HG02852 (cell line): ENCODE measurements around the gene GLDN.

Experiments used
- ATAC-seq: cut with Tn5 transposase; IDR thresholded peaks from one replicate; pipeline ENCODE4 v1.9.1; 2021; ENCODE audit warnings: mild to moderate bottlenecking, moderate library complexity; ENCODE audit not compliant: unreplicated experiment

Gene GLDN

DNA sequence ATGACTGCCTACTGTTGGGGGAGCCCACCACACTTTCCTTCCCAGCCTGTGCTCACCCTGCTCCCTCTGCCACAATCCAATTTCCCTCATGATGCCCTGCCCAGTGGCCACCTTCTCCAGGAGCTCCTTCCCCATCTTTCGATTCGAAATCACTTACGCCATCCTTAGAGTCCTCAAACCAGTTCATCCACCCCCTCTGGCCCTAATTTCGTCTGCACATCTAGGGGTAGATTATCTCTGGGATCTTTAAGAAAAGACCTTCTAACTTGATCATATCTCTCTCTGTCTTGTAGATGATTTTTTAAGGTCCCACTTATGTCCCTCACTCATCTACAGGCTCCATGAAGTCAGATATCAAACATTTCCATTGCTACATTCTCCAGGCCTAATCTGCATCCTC lies 20.1 kb upstream of the GLDN start:
- no peak for ATAC-seq

DNA sequence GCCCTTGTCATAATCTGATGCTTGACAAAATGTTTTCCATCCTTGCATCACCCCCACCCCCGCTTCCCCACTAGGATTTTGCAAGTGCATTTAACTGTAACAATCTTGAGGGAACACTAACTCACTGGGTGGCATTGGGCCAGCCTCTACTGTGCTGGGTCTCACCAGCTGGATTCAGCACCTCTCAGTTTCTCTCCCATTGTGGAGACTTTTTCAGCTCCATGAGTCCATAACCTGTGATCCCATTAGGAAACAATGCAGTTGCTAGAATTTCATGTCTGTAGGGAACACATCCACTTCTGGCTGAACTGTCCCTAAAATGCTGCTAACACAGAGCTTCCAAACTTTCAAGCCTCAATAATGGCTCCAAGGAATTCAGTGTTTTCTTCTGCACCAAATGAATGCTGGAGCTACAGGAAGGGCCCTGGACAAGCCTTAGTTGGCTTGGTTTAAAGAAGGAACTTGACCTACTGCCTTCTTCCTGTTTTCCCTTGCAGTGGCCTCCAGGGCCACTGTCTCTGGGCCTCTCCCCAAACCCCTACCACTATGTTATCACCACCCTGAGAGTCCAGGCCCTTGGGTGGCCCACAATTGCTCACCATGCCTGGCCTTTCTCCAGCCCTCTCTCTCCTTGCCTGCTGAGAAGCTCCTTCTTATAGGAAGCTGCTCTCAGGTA lies 18.7 kb upstream of the GLDN start:
- ATAC-seq = no peak

DNA sequence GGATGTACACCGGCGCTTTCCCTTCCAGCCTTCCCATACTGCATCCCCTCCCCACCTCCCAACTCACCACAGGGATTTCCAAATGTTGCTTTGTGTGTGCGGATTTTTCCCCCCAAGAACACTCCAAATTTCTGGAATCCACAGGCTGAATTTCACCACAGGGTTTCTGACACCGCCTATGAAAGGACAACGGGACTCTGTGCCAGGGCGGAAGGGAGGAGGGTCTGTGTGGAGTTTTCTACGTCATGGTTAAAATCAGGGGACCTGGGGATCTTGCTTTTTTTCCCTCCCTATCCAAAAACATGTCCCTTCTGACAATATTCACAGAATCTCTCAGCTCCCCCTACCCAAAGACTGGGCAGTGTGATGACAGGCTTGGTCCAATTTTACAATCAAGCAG lies 17.7 kb upstream of the GLDN start:
- ATAC-seq = no peak

DNA sequence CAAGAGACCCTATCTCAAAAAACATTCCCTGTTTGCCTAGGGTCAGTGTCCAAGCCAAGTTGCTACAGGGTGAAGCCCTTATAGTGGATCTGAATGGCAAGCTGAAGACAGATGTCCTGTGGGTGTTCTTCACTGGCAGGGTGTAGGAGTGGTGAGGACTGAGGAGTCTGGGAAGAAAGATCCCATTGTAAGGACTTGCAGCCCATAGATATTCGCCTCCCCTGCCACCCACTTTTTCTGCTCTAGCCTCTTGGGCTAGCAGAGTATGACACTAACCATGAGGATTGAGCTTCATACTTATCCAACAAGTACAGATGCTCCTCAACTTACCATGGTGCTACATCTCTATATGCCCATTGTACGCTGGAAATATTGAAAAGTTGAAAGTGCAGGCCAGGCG lies 16.3 kb upstream of the GLDN start:
- no peak for ATAC-seq

DNA sequence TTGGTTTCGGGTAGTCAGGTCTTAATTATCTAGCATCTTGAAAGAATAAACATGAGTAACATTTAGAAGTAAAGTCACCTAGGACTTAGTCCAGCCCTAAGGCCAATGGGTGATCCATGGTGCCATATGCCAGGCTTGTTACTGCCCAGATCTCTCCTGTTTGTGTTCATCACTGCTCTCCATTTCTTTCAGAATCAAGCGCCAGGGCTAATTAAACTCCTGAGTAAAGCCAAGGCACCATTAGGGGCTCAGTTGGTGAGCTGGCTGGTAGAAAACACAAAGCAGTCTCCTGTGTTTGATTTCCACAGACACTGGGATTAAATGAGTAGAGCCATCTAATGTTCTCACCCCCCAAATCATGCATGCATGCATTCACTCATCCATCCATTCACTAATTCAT lies 14.4 kb upstream of the GLDN start:
- no peak for ATAC-seq

DNA sequence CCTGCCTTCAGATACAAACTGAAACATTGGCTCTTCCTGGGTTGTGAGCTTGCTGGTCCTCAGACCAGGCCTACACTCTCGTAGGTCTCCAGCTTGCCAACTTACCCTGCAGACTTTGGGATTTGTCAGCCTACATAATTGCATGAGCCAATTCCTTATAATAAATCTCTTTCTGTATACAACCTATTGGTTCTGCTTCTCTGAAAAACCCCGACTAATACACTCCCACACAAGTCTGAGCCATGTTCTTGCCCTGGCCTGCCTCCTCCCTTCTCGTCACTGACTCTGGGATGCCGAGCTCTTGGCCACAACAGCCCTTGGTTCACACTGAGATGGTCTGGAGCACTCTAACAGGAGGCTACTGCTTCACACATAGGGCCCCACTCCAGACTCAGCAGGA lies 12.5 kb upstream of the GLDN start:
- no peak for ATAC-seq

DNA sequence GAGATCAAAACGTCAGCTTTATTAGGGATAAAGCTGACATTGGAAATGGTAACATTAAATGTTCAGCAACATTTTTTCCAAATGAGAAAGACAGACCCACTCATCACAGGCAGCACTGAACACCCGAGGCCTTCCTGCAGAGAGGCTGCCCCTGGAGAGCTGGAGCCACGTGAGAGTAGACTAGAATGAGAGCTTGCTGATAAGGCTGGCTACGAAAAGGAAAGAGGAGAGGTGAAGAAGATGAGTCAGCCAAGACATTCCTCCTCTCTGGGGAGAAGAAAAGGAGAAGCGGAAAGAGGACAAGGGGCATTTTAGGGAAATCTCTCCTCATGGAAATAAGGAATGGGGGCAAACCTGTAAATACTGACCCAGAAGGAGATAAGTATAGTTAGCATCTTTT lies 10.3 kb upstream of the GLDN start:
- ATAC-seq = no peak

DNA sequence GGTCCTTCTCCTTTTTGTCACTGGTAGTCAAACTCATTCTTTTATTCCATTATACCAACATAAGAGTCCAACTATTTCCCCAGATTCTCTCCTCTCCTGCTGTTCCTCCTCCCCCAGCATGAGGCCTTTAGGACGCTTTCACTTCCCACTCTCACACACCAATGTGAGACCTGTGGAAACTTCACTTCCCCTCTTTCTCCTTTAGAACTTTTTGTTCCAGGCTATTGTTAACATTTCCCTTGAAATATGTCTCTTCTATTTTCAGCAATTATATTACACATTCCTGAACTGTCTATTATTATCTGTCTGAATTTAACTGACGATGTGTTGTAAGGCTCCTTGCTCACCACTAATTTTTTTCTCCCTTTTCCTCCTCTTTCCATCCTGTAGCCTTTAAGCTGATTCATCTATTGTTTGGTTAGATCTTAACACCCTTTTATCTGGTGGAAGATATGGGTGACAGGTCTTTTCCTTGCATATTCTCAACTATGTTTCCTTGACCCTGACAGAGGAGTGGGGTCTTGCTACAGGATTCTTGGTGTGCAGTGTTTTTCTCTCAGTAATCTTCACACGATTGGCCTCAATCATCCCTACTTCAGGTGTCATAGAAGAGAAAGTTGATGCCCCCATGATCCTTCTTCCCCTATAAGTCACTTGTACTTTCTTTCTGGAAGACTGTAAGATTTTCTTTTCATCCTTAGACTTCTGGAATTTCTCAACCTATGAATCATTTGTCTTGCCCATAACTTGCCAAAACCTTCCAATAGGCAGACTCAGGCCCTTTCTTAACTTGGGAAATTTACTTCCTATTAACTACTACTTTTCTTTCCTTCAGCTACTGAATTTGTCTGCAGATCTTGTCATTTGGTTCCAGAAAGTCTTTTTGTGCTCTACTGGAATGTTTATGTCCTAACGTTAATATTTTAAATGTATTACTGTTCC lies 9.0 kb upstream of the GLDN start:
- ATAC-seq = no peak

DNA sequence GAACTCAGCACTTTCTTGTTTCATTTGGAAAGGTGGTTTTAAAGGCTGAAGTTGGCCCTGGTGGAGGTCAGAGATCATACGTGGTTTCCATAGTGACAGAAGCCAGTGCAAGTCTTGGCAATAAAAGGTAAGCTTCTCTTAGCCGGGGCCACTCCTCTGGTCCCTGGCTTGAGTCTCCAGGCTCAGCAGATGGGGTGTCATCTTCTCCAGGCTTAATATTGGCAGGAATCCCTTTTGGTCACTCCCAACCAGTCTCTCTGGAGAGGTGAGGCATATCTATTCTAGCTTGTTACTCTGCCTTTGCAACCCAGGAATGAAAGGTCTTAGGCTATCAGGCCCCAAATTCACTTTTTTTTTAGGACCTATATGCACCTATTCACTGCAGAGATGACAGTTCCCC lies 7.9 kb upstream of the GLDN start:
- ATAC-seq = no peak

DNA sequence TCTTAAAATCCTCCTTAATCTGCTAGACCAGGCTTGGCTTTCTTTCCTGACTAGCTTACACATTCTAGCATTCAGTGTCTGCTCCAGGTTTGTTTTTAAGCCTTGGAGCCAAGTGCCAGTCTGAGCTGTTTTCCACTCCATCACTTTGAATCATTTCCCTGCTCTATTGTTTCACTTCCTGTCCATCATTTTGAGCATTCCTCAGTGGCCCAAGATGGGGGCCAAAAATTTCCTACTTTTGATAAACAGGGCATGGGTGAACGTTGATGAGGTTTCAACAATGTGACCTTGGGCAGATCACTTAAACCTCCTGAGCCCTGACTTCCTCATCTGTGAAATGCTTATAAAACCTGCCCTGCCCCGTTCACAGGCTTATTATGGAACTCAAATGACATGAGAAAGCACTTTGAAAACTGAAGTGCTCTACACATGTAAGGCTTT lies 7.4 kb upstream of the GLDN start:
- no peak for ATAC-seq

DNA sequence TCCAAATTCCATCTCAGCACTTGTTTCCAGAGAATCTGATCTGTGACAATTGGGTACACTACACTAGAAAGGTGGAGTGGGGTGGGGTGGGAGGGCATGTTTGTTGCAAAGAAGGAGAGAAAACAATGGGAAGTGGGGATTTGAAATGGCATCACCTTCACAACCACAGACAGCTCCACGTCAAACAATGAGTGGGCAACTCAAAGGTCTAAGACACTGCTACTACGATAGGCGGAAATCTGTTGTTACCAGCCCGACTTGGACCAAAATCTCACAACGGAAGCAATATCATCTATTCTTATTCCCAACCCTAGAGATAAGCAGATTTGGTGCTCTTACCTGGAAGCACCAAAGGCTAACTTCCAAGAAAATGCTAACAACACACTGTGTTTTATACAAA lies 6.4 kb upstream of the GLDN start:
- ATAC-seq = peak; percentile 12

DNA sequence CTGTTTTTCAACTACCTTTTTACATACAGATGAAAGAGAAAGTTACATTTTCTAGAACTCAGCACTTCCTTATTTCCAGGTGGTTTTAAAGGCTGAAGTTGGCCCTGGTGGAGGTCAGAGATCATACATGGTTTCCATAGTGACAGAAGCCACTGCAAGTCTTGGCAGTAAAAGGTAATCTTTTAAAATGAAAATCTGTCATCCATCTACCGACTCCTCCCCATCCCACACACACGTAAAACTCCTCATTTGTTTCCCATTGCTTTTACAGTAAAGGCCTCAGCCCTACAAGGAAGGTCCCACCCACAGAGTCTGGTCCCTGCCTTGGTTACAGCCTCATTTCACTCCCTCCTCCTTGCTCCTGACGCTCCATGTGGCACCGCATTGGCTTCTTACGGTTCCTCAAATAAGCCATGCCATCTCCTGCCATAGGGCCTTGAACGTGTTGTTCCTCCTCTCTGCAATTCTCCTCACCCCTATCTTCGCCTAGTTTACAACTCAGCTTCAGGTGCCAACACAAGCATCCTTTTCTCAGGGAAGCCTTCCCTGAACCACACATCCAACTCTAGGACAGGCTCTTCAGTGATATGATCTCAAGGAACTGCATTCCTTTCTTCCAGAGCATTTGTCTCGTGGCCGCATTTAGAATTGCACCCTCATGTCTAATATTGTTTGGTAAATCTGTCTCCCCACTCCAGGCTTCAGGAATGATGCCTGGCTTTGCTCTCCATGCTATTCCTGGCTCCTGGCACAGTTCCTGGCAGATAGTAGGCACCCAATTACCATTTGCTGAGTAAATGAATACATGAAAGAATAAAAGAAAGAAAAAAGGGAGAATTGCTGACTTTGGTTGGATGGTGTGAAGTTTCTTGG lies 5.7 kb upstream of the GLDN start:
- ATAC-seq = peak; percentile 71

DNA sequence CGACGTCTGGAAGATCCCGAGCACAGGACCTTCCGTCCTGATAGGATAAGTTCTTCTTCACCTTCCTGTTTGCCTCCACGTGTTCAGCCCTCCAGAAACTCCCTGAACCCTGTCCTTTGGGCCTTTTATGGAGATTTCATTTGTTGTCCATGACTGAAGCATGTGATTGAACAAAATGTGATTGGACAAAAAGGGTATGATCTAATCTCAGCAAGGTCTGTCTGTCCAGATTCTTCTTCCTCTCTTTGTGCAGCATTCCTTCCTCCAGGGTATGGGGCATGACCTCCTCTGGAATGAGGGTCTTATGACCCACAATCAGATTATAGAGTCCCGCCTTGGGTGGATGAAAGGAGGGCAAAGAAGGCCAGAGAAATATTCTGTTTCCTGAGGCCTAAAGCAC lies 3.0 kb upstream of the GLDN start, which contains the start of gene CYP19A1:
Gene CYP19A1 (minus strand): TSS at position 101 of the 400 bp plus-strand sequence. CDS start 95,684 bp downstream, outside the sequence.
- ATAC-seq = no peak

DNA sequence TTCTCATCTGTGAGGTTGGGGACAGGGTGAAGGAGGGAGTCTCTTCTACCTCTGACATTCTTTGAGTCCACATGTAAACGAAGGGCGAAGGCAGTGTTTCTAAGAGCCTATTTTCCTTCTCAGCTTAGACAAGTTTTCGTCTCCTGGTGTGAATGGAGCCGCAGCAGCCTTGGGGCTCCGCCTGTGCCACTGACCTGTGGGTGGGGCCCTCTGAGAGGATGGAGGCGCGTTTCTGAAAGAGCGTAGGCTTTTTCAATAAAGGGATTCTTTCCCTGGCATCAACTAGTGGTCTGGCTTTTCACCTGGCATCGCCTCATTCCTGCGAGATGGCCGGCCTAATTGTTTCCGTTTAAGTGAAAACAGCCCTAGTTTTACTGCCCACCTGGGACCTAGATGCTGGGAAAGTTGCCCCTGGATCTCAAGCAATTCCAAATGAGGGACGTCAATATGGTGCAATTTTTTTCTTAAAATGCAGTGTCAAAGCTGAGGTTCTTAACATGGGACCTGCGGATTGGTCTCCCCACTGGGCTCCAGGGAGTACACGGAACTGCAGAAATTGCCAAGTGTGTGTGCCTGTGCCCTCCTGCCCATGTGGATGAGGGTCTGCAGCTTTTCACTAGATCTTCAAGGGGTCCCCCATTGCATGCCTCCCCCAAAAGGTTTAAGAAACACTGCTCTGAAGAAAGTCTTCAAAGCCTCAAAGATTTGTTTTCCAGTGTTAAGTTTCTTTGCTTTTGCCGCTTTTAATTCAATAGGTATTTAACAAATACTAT lies 958 bp downstream of the GLDN start:
- ATAC-seq = no peak

DNA sequence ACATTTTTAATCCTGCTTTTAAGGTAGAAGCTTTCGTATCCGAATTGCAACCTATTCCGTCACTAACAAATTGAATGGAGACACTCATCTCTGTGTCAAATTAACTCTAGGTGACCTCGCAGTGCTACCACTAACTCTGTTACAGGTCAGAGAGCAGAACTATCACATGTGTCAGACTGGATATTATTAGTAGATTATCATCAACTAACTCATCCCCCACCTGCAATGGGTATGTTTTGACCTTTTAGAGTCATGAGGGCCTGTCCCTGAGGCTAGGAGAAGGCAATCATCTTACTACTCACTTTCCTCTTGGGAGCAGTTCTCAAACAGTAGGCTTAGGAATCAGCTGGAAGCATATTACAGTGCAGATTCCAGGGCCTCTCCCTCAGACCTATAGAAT lies 2.0 kb downstream of the GLDN start:
- ATAC-seq = no peak

DNA sequence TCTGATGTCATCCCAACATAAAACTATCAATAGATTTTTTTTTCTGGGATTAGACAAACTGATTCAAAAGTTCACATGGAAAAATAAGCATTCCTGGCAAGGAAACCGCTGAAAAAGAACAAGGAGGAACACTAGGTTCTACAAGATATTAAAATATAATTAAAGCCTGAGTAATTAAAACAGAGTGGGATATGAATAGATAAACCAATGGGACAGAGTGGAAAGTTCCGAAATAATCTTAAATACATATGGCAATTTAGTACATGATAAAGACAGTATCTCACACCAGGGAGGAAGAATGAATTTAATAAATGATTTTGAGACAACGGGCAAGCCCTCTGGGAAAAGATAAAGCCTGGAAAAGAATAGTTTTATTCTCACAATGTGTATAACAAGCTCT lies 4.7 kb downstream of the GLDN start:
- ATAC-seq = no peak

DNA sequence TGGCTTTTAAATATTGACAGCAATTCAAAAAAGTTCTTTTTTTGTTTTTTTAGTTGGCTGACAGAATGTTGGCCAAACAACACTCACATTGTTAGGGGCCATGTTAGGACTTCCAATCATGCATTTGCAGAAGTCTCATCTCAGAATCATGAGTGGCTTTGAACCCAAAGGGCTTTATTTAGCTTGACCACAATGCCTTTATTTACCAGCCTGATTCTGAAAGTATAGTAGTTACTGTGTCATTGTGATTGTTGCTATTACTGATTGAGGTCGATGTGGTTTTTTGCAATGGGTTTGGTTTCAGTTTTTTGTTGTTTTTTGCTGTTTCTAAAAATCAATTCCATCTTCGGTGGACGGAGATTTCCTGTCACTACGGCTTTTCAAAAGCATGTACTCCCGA lies 7.2 kb downstream of the GLDN start:
- ATAC-seq = peak; percentile 98

DNA sequence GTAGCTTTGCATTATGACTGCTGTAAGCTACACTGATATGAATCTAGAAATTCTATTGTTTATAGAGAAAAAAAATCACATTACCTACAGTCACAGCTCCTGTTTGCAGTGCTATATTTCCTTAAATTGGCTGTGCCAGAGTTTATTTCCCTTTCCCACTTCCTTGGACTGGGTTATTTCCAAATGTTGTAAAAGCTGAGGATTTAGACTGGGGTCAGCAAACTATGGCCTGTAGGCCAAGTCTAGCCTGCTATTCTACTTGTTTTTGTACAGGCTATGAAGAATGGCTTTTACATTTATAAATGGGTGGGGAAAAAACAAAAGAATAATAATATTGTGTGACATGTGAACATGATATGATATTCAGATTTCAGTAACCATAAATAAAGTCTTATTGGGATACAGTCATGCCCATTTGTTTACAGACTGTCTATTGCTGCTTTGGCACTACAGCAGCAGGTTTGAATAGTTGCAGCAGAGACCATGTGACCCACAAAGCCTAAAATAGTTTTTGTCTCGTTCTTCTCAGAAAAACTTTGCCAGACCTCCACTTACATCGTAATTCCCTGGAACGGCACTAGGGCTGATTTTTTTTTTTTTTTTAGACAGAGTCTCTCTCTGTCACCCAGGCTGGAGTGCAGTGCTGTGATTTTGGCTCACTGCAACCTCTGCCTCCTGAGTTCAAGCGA lies 7.8 kb downstream of the GLDN start:
- ATAC-seq = no peak

DNA sequence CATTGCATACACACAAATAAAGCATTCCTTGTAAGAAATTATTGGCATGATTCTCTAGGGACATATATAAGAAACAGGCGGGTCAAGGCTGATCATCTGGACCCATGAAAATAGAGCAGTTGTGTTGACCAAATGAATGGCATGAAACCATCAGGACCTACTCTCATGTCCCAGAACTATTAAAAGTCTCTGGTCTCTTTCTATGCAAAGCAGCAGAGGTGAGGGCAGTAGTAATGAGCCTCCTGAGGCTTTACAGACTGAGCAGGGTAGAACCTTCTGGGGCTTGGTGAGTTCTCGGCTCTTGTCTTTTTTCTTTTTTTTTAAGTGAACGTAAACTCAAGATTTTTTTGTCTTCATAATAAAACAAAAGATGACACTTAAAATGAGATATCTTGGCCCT lies 9.3 kb downstream of the GLDN start:
- ATAC-seq = no peak

DNA sequence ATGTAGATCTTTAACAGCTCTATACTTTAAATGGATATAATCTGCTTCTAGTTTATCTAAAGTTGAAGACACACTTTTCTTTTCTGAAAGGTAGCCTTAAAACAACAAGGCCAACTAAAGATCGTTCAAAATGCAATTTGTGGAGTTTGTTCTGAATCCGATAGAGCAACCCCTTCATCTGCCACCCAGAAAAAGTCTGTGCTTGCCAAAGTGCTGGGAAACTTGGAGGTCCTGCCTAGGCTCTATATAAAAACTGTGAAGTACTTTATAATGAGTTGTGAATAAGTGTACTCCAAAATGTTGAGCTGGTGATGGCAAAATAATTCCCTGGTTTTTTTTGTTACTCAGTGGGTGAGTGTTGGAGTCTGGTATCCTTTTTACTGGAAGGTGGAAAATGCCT lies 12.5 kb downstream of the GLDN start:
- ATAC-seq = no peak
